H1 (cell line): Measurements from ENCODE around the gene CCNB3. TPM values are rescaled to one million over a fixed set of nuclear protein-coding genes. Genes with fewer than 3 reads are reported as not detected.

ENCODE experiments used
- CTCF ChIA-PET: fragments of 300-600 bp; sonication (Branson Sonifier 250); formaldehyde crosslinking; loops from one replicate; lab custom pipeline; 2021; ENCODE audit not compliant: partially characterized antibody; lab: Charles Lee
- POLR2A ChIA-PET: fragments of 300-600 bp; sonication (Branson Sonifier 250); formaldehyde crosslinking; loops from one replicate; lab custom pipeline; 2021; ENCODE audit warnings: inconsistent platforms; ENCODE audit not compliant: partially characterized antibody; lab: Charles Lee
- DNase-seq, 2 experiments: peaks; one replicate each; pipeline versions ENCODE4 v3.0.0 to v3.0.0-alpha.2; 2010 to 2022; ENCODE audit warnings: low spot score in 2 of 2, low read depth in 1 of 2, mixed read lengths in 1 of 2
- FAIRE-seq: peaks from 2 replicates; lab custom pipeline; 2011; peaks lifted over from hg19 to GRCh38; lab: Jason Lieb, UNC
- H2AFZ ChIP-seq: 2 replicates; pipeline ENCODE4 v1.8.1; 2012; ENCODE audit warnings: low read length, inconsistent platforms
- H2AK5ac ChIP-seq: 2 replicates; pipeline ENCODE4 v1.6.1; 2013; ENCODE audit warnings: low read depth, low read length
- H2BK120ac ChIP-seq: replicated peaks from 2 replicates; pipeline ENCODE3; 2013; ENCODE audit warnings: low read depth, low read length, inconsistent platforms
- H2BK12ac ChIP-seq: 2 replicates; pipeline ENCODE4 v1.6.1; 2013; ENCODE audit warnings: low read depth, low read length
- H2BK15ac ChIP-seq: 2 replicates; pipeline ENCODE4 v1.6.1; 2013; ENCODE audit warnings: low read length
- H2BK20ac ChIP-seq: 2 replicates; pipeline ENCODE4 v1.6.1; 2013; ENCODE audit warnings: low read length
- H2BK5ac ChIP-seq: 2 replicates; pipeline ENCODE4 v1.6.1; 2013; ENCODE audit warnings: low read depth, low read length
- H3K14ac ChIP-seq: 2 replicates; pipeline ENCODE4 v1.6.1; 2013; ENCODE audit warnings: inconsistent platforms; ENCODE audit not compliant: insufficient read length
- H3K18ac ChIP-seq: 2 replicates; pipeline ENCODE4 v1.6.1; 2013; ENCODE audit warnings: low read length; ENCODE audit errors: extremely low read depth
- H3K23ac ChIP-seq: 2 replicates; pipeline ENCODE4 v1.6.1; 2013; ENCODE audit warnings: inconsistent platforms; ENCODE audit not compliant: insufficient read length
- H3K23me2 ChIP-seq: 2 replicates; pipeline ENCODE4 v1.6.1; 2013; ENCODE audit warnings: low read depth, low read length
- H3K27ac ChIP-seq: 2 replicates; pipeline ENCODE4 v1.6.1; 2011; ENCODE audit warnings: low read depth, low read length, inconsistent platforms
- H3K27me3 ChIP-seq, 4 experiments: replicated peaks in 1 of 4; 1 replicate in 1 of 4; 2 replicates in 3 of 4; pipeline versions ENCODE4 v1.6.1 to v1.8.1; 2011 to 2013; ENCODE audit warnings: low read length in 3 of 4, mild to moderate bottlenecking in 3 of 4, inconsistent platforms in 2 of 4, mixed read lengths in 2 of 4, moderate library complexity in 1 of 4; ENCODE audit not compliant: control insufficient read depth in 3 of 4, insufficient read depth in 3 of 4; ENCODE audit errors: extremely low read depth in 1 of 4
- H3K36me3 ChIP-seq, 4 experiments: 2 replicates each; pipeline versions ENCODE4 v1.6.1 to v1.8.1; 2011 to 2013; ENCODE audit warnings: mild to moderate bottlenecking in 4 of 4, low read length in 3 of 4, moderate library complexity in 2 of 4, control low read depth in 1 of 4, inconsistent platforms in 1 of 4; ENCODE audit not compliant: insufficient read depth in 4 of 4, control insufficient read depth in 2 of 4
- H3K4ac ChIP-seq: replicated peaks from 2 replicates; pipeline ENCODE3; 2013; ENCODE audit warnings: low read length, low read depth, mixed read lengths, inconsistent platforms; ENCODE audit not compliant: insufficient read length
- H3K4me1 ChIP-seq, 4 experiments: replicated peaks in 1 of 4; 1 replicate in 1 of 4; 2 replicates in 3 of 4; pipeline versions ENCODE4 v1.6.1 to v1.8.1; 2011 to 2013; ENCODE audit warnings: low read length in 3 of 4, inconsistent platforms in 2 of 4, mixed read lengths in 1 of 4; ENCODE audit not compliant: insufficient read depth in 4 of 4, control insufficient read depth in 3 of 4
- H3K4me2 ChIP-seq, 2 experiments: 2 replicates each; pipeline versions ENCODE4 v1.6.1 to v1.8.1; 2011 to 2013; ENCODE audit warnings: low read depth in 2 of 2, low read length in 2 of 2, control low read depth in 1 of 2, inconsistent platforms in 1 of 2, mild to moderate bottlenecking in 1 of 2; ENCODE audit not compliant: insufficient read depth in 1 of 2
- H3K4me3 ChIP-seq, 4 experiments: fragments of 200-600, 300-600 bp in 1 of 4; sonication (generic), shearing (Covaris generic), sonication (Bioruptor Twin) in 1 of 4; 2 replicates each; pipeline versions ENCODE4 v1.5.1 to v1.8.1; 2011 to 2016; ENCODE audit warnings: low read length in 4 of 4, low read depth in 3 of 4, control low read depth in 2 of 4, inconsistent platforms in 2 of 4, mild to moderate bottlenecking in 2 of 4, mixed read lengths in 1 of 4, moderate library complexity in 1 of 4; ENCODE audit not compliant: insufficient read depth in 2 of 4; ENCODE audit errors: extremely low read depth in 1 of 4
- H3K56ac ChIP-seq: replicated peaks from 2 replicates; pipeline ENCODE3; 2013; ENCODE audit warnings: low read depth, mild to moderate bottlenecking, mixed read lengths, low read length, inconsistent platforms; ENCODE audit not compliant: insufficient read length
- H3K79me1 ChIP-seq: 2 replicates; pipeline ENCODE4 v1.6.1; 2013; ENCODE audit warnings: low read depth, low read length, control low read depth
- H3K79me2 ChIP-seq, 2 experiments: 2 replicates each; pipeline versions ENCODE4 v1.6.1 to v1.8.1; 2012 to 2013; ENCODE audit warnings: low read length in 2 of 2, mild to moderate bottlenecking in 2 of 2, inconsistent platforms in 1 of 2; ENCODE audit not compliant: insufficient read depth in 2 of 2, control insufficient read depth in 1 of 2
- H3K9ac ChIP-seq, 4 experiments: replicated peaks in 1 of 4; 1 replicate in 1 of 4; 2 replicates in 3 of 4; pipeline versions ENCODE4 v1.6.1 to v1.8.1; 2011 to 2013; ENCODE audit warnings: low read depth in 3 of 4, low read length in 3 of 4, control low read depth in 2 of 4, mild to moderate bottlenecking in 2 of 4, moderate library complexity in 2 of 4, inconsistent platforms in 1 of 4; ENCODE audit errors: extremely low read depth in 1 of 4
- H3K9me3 ChIP-seq, 2 experiments: 2 replicates each; pipeline versions ENCODE4 v1.6.1 to v1.8.1; 2012 to 2013; ENCODE audit warnings: mild to moderate bottlenecking in 2 of 2, moderate library complexity in 2 of 2, control low read depth in 1 of 2, inconsistent platforms in 1 of 2, low read depth in 1 of 2, low read length in 1 of 2, mixed read lengths in 1 of 2; ENCODE audit not compliant: insufficient read depth in 2 of 2
- H4K20me1 ChIP-seq, 2 experiments: replicated peaks in 1 of 2; 2 replicates each; pipeline versions ENCODE3 to v1.8.1; 2011 to 2013; ENCODE audit warnings: inconsistent platforms in 2 of 2, low read length in 2 of 2, mild to moderate bottlenecking in 1 of 2; ENCODE audit not compliant: insufficient read depth in 2 of 2, control insufficient read depth in 1 of 2
- H4K5ac ChIP-seq: 2 replicates; pipeline ENCODE4 v1.6.1; 2013; ENCODE audit warnings: low read length, low read depth, mixed read lengths, inconsistent platforms; ENCODE audit not compliant: insufficient read length
- H4K8ac ChIP-seq: 2 replicates; pipeline ENCODE4 v1.8.0; 2013; ENCODE audit warnings: mild to moderate bottlenecking, moderate library complexity, low read length, inconsistent platforms; ENCODE audit not compliant: insufficient read depth; ENCODE audit errors: extremely low read depth
- H4K91ac ChIP-seq: replicated peaks from 2 replicates; pipeline ENCODE3; 2013; ENCODE audit warnings: low read length, mixed read lengths, inconsistent platforms; ENCODE audit not compliant: insufficient read length
- CHD2 ChIP-seq: IDR thresholded peaks from 2 replicates; pipeline ENCODE4 v1.6.1; 2012; ENCODE audit warnings: low read length, improper control_type of control experiment
- FOSL1 ChIP-seq: IDR thresholded peaks from 2 replicates; pipeline ENCODE4 v1.6.1; 2011; ENCODE audit warnings: mild to moderate bottlenecking, low read depth, low read length, moderate library complexity; ENCODE audit not compliant: insufficient read depth
- KDM1A ChIP-seq: fragments of 200-600, 300-600 bp; sonication (generic); IDR thresholded peaks from 2 replicates; pipeline ENCODE4 v1.7.1; 2016; ENCODE audit warnings: mild to moderate bottlenecking, low read length, borderline replicate concordance
- KDM4A ChIP-seq: IDR thresholded peaks from one replicate; pipeline ENCODE4 v1.7.1; 2012; ENCODE audit warnings: low read depth, mild to moderate bottlenecking, moderate library complexity, low read length, inconsistent platforms; ENCODE audit not compliant: severe bottlenecking
- MAFK ChIP-seq: IDR thresholded peaks from 2 replicates; pipeline ENCODE4 v1.6.1; 2012; ENCODE audit warnings: low read depth, mild to moderate bottlenecking, improper control_type of control experiment, low read length
- NANOG ChIP-seq: IDR thresholded peaks from 2 replicates; pipeline ENCODE4 v1.6.1; 2011; ENCODE audit warnings: low read length, low read depth, mild to moderate bottlenecking, inconsistent platforms; ENCODE audit not compliant: insufficient read depth, poor library complexity, severe bottlenecking
- PHF8 ChIP-seq: fragments of 200-600 bp; sonication (generic); conservative IDR thresholded peaks from 2 replicates; pipeline ENCODE4 v1.7.1; 2012; ENCODE audit warnings: low read depth, mild to moderate bottlenecking, inconsistent platforms, low read length, moderate library complexity
- whole genome bisulfite sequencing, 2 experiments: shearing (Covaris generic) in 1 of 2; methylation state at CpG; one replicate each; pipeline versions ENCODE4 v1.1.6 to v1.1.7; 2013 to 2015; ENCODE audit warnings: low lambda C conversion rate in 2 of 2, mixed read lengths in 2 of 2, inconsistent platforms in 1 of 2, low coverage in 1 of 2, missing lambda C conversion rate in 1 of 2; ENCODE audit not compliant: insufficient replicate concordance in 2 of 2, insufficient coverage in 1 of 2, insufficient read length in 1 of 2; ENCODE audit errors: extremely low coverage in 1 of 2, missing lambda C conversion rate in 1 of 2; 5-methylcytosine and 5-hydroxymethylcytosine counted together
- polyA plus RNA-seq, 7 experiments: library from polyadenylated mRNA; depleted of rRNA in 3 of 7; stranded (reverse) in 5 of 7; unstranded in 2 of 7; fragments of >200 nt in 5 of 7; fragments of 200-250 nt in 2 of 7; gene quantifications; 1 replicate in 5 of 7; 2 replicates in 1 of 7; 4 replicates in 1 of 7; pipeline versions ENCODE4 v1.2.1 to v1.2.3, GENCODE V29; 2011 to 2013; ENCODE audit warnings: missing spikeins in 2 of 7, mixed read lengths in 2 of 7
- total RNA-seq: library from RNA; stranded (reverse); fragmentation: NEBNext Ultra II Directional; extraction: Animal tissue kit (Norgen Biotek cat#: 25700); gene quantifications from 2 replicates; pipeline ENCODE4 v1.2.1, GENCODE V29; 2021

Gene CCNB3
- total and polyA plus RNA-seq, 2 of the 8 experiments (the other 6 are each of a cell fraction or from before 2014, with no cell fraction given) = 0.09 to 0.30 TPM

- H3K56ac ChIP-seq = no peak overlapping the region
- no peak overlapping the region for H3K14ac ChIP-seq
- H2BK20ac ChIP-seq = no peak overlapping the region
- no peaks in the 10 kb centered on the region for H3K9me3 ChIP-seq
- no peak for DNase-seq
- peak; percentile 7 for FAIRE-seq
- H3K27me3 ChIP-seq = no peaks in the 10 kb centered on the region
- H3K4me2 ChIP-seq = no peak overlapping the region
- no peak overlapping the region for H2BK5ac ChIP-seq
- TF ChIP-seq MAFK (no peak), KDM1A (no peak), PHF8 (no peak), KDM4A (no peak), CHD2 (no peak), NANOG (no peak), FOSL1 (no peak)
- ChIA-PET POLR2A (no interaction called here), CTCF (no interaction called here)
- H3K9ac ChIP-seq = no peak overlapping the region
- no peaks in the 10 kb centered on the region for H3K23me2 ChIP-seq
- no peak overlapping the region for H2AFZ ChIP-seq
- H3K79me2 ChIP-seq = no peaks in the 10 kb centered on the region
- no peaks in the 10 kb centered on the region for H3K36me3 ChIP-seq
- H3K4me3 ChIP-seq = no peak overlapping the region
- H3K23ac ChIP-seq = no peak overlapping the region
- WGBS, 2 experiments = 85% methylated on average over 2 of the region's 2 CpGs; no CpG with 5 or more reads in 1 of the 2 experiments
- no peak overlapping the region for H3K27ac ChIP-seq
- no peak overlapping the region for H4K5ac ChIP-seq
- H2AK5ac ChIP-seq = no peak overlapping the region
- H3K4ac ChIP-seq = no peak overlapping the region
- no peak overlapping the region for H4K91ac ChIP-seq
- H2BK15ac ChIP-seq = no peak overlapping the region
- no peak overlapping the region for H2BK12ac ChIP-seq
- H3K79me1 ChIP-seq = no peaks in the 10 kb centered on the region
- H2BK120ac ChIP-seq = no peak overlapping the region
- H3K18ac ChIP-seq = no peak overlapping the region
- no peaks in the 10 kb centered on the region for H3K4me1 ChIP-seq
- H4K20me1 ChIP-seq = no peaks in the 10 kb centered on the region
- H4K8ac ChIP-seq = no peak overlapping the region
These were observed 122.7 kb downstream of the CCNB3 start for GRCh38 chrX:50327235-50327634.
